Dermis microvascular lymphatic vessel endothelial cell (primary cell): ENCODE data around the gene DMRT3. TPM values are rescaled to one million over a fixed set of nuclear protein-coding genes. Genes with fewer than 3 reads are reported as not detected.

Source experiments
- total RNA-seq: library from RNA; depleted of rRNA; stranded (reverse); fragments of >200 nt; gene quantifications from 2 replicates; pipeline ENCODE4 v1.2.1, GENCODE V29; 2014

The DMRT3 gene
- total RNA-seq, 1 donor from 2014 or later = not detected

Other genes with a start within 250 kb of the DMRT3 start
- gene DMRT1, start 135.0 kb upstream of the DMRT3 start, total RNA-seq = under 0.01 TPM in 1 of 2 replicates, not detected in the other
- not detected in 2 replicates for gene DMRT2, start 73.7 kb downstream of the DMRT3 start, total RNA-seq